GM19372 (cell line): Measurements from ENCODE around the gene HEATR1.
"Not testable (repeated sequence)": the region's sequence is repeated elsewhere in the genome, so short reads cannot be mapped to it uniquely, and the experiment has no call there.

ENCODE experiments used
- ATAC-seq: cut with Tn5 transposase; IDR thresholded peaks from one replicate; pipeline ENCODE4 v1.9.1; 2021; ENCODE audit warnings: mild to moderate bottlenecking, low read depth, moderate library complexity; ENCODE audit not compliant: unreplicated experiment

The HEATR1 gene

DNA sequence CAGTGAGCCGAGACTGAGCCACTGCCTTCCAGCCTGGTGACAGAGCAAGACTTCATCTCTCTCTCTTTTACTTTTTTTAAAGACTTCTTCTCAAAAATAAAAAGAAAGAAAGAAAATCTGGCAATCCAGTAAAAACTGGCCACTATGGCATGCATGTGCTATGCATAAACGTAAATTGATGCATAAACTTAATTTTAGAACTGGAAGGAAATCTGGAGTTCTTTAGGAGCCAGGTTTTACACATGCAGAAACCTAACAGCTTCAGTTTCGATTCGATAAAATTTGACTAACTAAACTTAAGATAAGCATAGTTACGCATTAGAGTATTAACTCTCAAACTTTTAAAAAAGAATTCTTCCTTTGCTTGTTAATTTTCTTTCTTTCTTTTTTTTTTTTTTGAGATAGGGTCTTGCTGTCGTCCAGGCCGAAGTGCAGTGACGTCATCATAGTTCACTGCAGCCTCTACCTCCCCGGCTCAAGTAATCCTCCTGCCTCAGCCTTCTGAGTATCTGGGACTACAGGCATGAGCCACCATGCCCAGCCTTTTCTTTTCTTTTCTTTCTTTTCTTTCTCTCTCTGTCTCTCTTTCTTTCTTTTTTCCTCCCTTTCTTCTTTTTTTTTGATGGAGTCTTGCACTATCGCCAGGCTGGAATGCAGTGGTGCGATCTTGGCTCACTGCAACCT is 92.4 kb downstream of the HEATR1 start:
- no peak for ATAC-seq

- no peak for ATAC-seq
These were observed 94.5 kb downstream of the HEATR1 start for GRCh38 chr1:236509647-236510401.

DNA sequence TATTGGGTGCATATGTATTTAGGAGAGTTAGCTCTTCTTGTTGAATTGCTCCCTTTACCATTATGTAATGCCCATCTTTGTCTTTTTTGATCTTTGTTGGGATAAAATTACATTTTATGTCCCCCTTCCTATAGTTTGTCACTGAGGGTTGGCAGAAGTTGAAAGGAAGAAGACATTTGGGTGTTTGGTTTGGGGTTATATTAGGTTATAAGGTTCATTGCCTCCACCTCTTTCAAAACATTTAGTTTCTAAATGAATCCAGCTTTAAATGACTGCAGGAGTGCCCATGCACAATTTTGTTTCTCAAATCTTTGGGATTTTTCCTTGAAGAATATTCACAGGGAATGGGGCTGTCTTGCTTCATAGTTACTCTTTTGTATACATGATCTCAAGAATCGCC is 95.1 kb downstream of the HEATR1 start:
- no peak for ATAC-seq

GRCh38 chr1:236508593-236509027 is 95.7 kb downstream of the HEATR1 start:
- ATAC-seq = no peak

DNA sequence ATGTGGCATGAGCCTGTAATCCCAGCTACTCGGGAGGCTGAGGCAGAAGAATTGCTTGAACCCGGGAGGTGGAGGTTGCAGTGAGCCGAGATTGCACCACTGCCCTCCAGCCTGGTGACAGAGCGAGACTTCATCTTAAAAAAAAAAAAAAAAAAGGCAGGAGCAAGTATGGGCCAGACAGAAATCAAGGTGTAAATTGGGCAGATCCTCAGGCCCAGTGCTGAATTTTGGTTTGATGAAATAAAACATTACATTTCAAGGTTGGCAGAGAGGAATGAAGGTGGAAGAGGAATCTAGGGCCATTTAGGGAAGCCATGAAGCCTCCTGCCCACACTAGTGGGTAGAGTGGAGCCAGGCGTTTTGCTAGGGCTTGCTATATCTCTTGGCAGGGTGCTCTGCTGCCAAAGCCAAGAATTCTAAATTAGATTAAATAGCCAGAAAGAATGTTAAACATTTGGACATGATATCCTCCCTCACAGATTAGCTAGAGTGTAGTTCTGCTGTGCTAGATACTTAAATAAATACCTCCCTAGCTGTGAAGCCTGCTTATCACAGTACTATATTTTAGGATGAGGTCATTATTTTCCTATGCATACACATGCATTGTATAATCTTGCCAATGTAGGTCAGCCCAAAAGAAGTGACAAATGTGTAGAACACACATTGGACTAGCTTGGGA is 97.2 kb downstream of the HEATR1 start:
- no peak for ATAC-seq

DNA sequence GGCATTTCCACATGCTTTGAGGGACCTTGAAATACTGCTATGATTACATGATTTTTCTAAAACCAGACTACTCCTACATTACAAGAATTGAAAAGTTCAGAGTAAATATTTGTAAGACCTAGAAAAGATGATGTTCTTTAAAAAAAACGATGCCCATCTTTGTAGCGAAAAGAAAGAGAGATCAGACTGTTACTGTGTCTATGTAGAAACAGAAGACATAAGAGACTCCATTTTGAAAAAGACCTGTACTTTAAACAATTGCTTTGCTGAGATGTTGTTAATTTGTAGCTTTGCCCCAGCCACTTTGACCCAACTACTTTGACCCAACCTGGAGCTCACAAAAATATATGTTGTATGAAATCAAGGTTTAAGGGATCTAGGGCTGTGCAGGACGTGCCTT is 100.0 kb downstream of the HEATR1 start:
- ATAC-seq = not testable (repeated sequence)

DNA sequence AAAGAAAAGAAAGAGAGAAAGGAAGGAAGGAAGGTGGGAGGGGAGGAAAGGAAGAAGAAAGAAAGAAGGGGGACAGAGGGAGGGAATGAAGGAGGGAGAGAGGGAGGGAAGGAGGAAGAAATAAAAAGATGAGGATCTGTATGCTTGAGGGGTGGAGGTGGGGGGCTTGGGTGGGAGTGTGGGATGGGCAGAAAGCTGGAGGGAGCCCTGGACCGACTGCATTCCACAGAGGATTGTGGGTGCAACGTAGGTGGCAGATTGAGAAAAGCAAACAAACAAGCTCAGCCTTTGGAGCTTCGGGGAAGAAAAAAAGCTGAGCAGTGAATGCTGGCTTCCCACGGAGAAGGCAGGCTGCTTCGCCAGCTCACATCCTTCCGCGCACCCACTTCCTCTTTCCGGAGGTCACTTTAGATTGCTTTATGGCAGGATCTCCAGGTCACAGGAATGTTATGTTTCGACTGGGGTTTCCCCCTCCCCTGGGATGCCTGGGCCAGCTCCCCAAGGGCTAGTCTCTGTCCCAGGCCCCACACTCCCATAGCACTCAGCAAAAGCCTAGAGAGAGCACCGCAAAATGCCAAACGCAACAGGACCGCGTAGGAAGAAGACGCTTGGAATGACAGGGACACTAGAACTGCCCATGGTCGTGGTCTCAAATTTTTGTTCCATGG is 101.2 kb downstream of the HEATR1 start:
- no peak for ATAC-seq

GRCh38 chr1:236502579-236502971 is 101.7 kb downstream of the HEATR1 start:
- ATAC-seq = no peak

DNA sequence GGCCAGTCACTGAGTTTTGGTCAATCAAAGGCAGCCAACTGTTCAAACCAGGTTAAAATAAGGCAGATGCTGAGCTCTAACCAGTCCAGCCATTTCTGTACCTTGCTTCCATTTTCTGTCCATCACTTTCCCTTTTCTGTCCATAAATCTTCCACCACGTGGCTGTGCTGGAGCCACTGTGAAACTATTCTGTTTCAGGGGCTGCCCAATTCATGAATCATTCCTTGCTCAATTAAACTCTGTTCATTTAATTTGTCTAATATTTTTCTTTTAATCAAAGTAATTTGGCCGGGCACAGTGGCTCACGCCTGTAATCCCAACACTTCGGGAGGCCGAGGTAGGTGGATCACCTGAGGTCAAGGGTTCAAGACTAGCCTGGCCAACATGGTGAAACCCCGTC is 103.2 kb downstream of the HEATR1 start:
- no peak for ATAC-seq
